H4 (cell line): ENCODE measurements around the gene RBM38. TPM values are rescaled to one million over a fixed set of nuclear protein-coding genes. Genes with fewer than 3 reads are reported as not detected.
A peak's percentile ranks its signal among the peaks of the same experiment; 100 is the strongest.

Experiments used
- DNase-seq: peaks from one replicate; pipeline ENCODE4 v3.0.0-alpha.2; 2015; ENCODE audit warnings: low spot score
- total RNA-seq: library from RNA; depleted of rRNA; stranded (reverse); fragments of >200 nt; shearing (Covaris generic); gene quantifications from 2 replicates; pipeline ENCODE4 v1.2.3, GENCODE V29; 2014

RBM38 gene
- total RNA-seq, 1 experiment from 2014 or later = 7.4 TPM

- no peak for DNase-seq
Observed at GRCh38 chr20:57374931-57375651, 16.1 kb upstream of the RBM38 start.

GRCh38 chr20:57375652-57376230, 15.5 kb upstream of the RBM38 start:
- no peak for DNase-seq

- no peak for DNase-seq
Observed at GRCh38 chr20:57377350-57377749, 13.8 kb upstream of the RBM38 start.

- no peak for DNase-seq
Observed at GRCh38 chr20:57378107-57378506, 13.1 kb upstream of the RBM38 start.

GRCh38 chr20:57378646-57379262, 12.4 kb upstream of the RBM38 start:
- DNase-seq = no peak

GRCh38 chr20:57379263-57379647, 11.9 kb upstream of the RBM38 start:
- DNase-seq = no peak

- no peak for DNase-seq
Observed at GRCh38 chr20:57380081-57380750, 11.0 kb upstream of the RBM38 start.

GRCh38 chr20:57381596-57382503, 9.3 kb upstream of the RBM38 start:
- peak; percentile 47 for DNase-seq

GRCh38 chr20:57382516-57382915, 8.7 kb upstream of the RBM38 start:
- no peak for DNase-seq

GRCh38 chr20:57383447-57384347, 7.5 kb upstream of the RBM38 start:
- DNase-seq = no peak

- no peak for DNase-seq
Observed at GRCh38 chr20:57384486-57384885, 6.7 kb upstream of the RBM38 start.

GRCh38 chr20:57384953-57385761, 6.0 kb upstream of the RBM38 start:
- DNase-seq = no peak

- no peak for DNase-seq
Observed at GRCh38 chr20:57385940-57386339, 5.3 kb upstream of the RBM38 start.

- DNase-seq = no peak
Observed at GRCh38 chr20:57386762-57387161, 4.4 kb upstream of the RBM38 start.

GRCh38 chr20:57387463-57387862, 3.7 kb upstream of the RBM38 start:
- DNase-seq = no peak

- no peak for DNase-seq
Observed at GRCh38 chr20:57387945-57388371, 3.2 kb upstream of the RBM38 start.

GRCh38 chr20:57388953-57389694, 2.1 kb upstream of the RBM38 start:
- DNase-seq = no peak

- DNase-seq = no peak
Observed at GRCh38 chr20:57389695-57390603, 1.2 kb upstream of the RBM38 start.
